Fibroblast of pulmonary artery (primary cell): Measurements from ENCODE around the gene AARSD1.
"Not testable (repeated sequence)": the region's sequence is repeated elsewhere in the genome, so short reads cannot be mapped to it uniquely, and the experiment has no call there.

Source experiments
- DNase-seq: peaks from one replicate; pipeline ENCODE4 v3.0.0-alpha.2; 2010; ENCODE audit warnings: low read depth
- H3K4me3 ChIP-seq: replicated peaks from 2 replicates; pipeline ENCODE4 v1.5.1; 2011; ENCODE audit warnings: low read depth, mild to moderate bottlenecking, control low read depth, low read length, moderate library complexity
- CTCF ChIP-seq: IDR thresholded peaks from 2 replicates; pipeline ENCODE4 v1.5.1; 2011; ENCODE audit warnings: mild to moderate bottlenecking, control low read depth, low read length, inconsistent platforms; ENCODE audit errors: missing control alignments

Gene AARSD1

GRCh38 chr17:42964161-42964932 is at the start of gene AARSD1:
Gene AARSD1, minus strand, starts transcription at chr17:42964454. Its CDS starts 14 bp downstream, at chr17:42964440.
- peak; percentile 96 for DNase-seq
- H3K4me3 ChIP-seq, result peak within 1 kb of the TSS; percentile 76
- TF ChIP-seq CTCF, result no peak

- no peak for DNase-seq
- no peak for TF ChIP-seq CTCF
- H3K4me3 ChIP-seq, result no peak overlapping the region
Observed at GRCh38 chr17:43013296-43013695, 49.0 kb upstream of the AARSD1 start.

GRCh38 chr17:43011728-43012472 is 47.6 kb upstream of the AARSD1 start:
- no peak overlapping the region for H3K4me3 ChIP-seq
- TF ChIP-seq CTCF, result no peak
- DNase-seq, result no peak

- no peak overlapping the region for H3K4me3 ChIP-seq
- no peak for DNase-seq
- no peak for TF ChIP-seq CTCF
Observed at GRCh38 chr17:43010667-43011308, 46.5 kb upstream of the AARSD1 start.

- H3K4me3 ChIP-seq, result peak within 1 kb of the TSS; percentile 92
- peak; percentile 23 for TF ChIP-seq CTCF
- peak; percentile 84 for DNase-seq
Observed at GRCh38 chr17:43006639-43007551, 42.6 kb upstream of the AARSD1 start, which contains the start of gene IFI35. Gene IFI35, plus strand, starts transcription at chr17:43006784. Its CDS starts 164 bp downstream, at chr17:43006948.

GRCh38 chr17:43003542-43004172 is 39.4 kb upstream of the AARSD1 start:
- DNase-seq, result no peak
- no peak for TF ChIP-seq CTCF
- H3K4me3 ChIP-seq, result no peak overlapping the region

GRCh38 chr17:43000894-43001293 is 36.6 kb upstream of the AARSD1 start:
- not testable (repeated sequence) for H3K4me3 ChIP-seq, DNase-seq
